HepG2 (cell line): ENCODE data around the gene DOCK11.

Experiments
- ARNT ChIP-seq: fragments of 450-650 bp; IDR thresholded peaks from 2 replicates; pipeline ENCODE4 v1.6.1; 2017
- KAT8 ChIP-seq: IDR thresholded peaks from 2 replicates; pipeline ENCODE4 v1.6.1; 2016; ENCODE audit warnings: missing genetic modification reagents, missing compliant biosample characterization
- MBNL3 ChIP-seq: fragments of 250-450 bp; sonication (Bioruptor Pico); conservative IDR thresholded peaks from 2 replicates; pipeline ENCODE4 v1.8.0; 2022; ENCODE audit warnings: mild to moderate bottlenecking, inconsistent platforms
- NRL ChIP-seq: sonication (generic); formaldehyde crosslinking; IDR thresholded peaks from 2 replicates; pipeline ENCODE4 v1.5.0; 2020; ENCODE audit warnings: missing genetic modification reagents, mild to moderate bottlenecking, moderate library complexity, borderline replicate concordance
- POLR2AphosphoS5 ChIP-seq: IDR thresholded peaks from 2 replicates; pipeline ENCODE4 v1.6.1; 2012; ENCODE audit warnings: low read depth, low read length

DNA sequence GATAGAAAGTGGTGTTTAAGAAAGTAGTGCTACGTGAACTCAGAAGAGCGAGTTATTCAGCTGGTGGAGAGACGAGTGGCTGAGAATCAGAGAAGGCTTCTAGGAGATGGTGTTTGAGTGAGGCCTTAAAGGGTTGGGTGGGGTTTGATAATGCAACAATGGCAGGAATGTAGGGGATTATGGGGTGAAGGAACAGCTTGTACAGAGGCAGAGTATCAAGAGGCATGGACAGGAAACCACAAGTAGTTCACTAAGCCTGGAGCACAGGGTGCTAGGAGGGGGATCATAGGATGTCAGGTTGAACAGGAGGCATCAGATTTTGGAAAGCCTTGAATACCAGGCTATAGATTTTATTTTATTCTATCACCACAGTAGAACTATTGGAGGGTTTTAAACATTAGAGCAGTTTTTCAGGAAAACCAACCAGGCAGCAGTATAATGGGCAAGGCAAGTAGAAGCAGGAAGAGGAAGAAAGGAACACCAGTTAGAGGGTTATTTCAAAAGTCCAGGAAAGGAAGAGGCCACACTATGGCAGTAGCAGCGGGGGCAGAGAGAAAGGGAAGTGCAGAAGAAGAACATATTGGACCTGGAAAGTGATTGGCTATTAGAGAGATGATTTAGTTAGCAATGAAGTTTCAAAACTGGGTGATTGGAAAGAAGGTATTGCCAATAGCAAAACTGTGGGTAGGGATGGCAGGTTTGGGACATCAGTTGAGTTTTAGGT lies 99.2 kb downstream of the DOCK11 start:
- TF ChIP-seq MBNL3 (CRISPR knock-in tag) (no peak), POLR2AphosphoS5 (no peak), ARNT (no peak), KAT8 (CRISPR knock-in tag) (no peak), NRL (CRISPR knock-in tag) (no peak)
